HEK293 (cell line): Measurements from ENCODE around the gene AKT3.

ENCODE experiments used
- IKZF3 ChIP-seq: fragments of 450-650 bp; IDR thresholded peaks from 2 replicates; pipeline ENCODE4 v1.5.0; 2018; ENCODE audit warnings: missing biosample characterization, mild to moderate bottlenecking, missing genetic modification characterization, moderate library complexity
- REPIN1 ChIP-seq: fragments of 450-650 bp; formaldehyde crosslinking; IDR thresholded peaks from 2 replicates; pipeline ENCODE4 v1.5.1; 2017; ENCODE audit warnings: missing biosample characterization, missing genetic modification characterization, low read depth
- ZNF292 ChIP-seq: fragments of 450-650 bp; formaldehyde crosslinking; IDR thresholded peaks from 2 replicates; pipeline ENCODE4 v1.5.1; 2016; ENCODE audit warnings: low read depth, missing biosample characterization, missing genetic modification characterization, borderline replicate concordance
- TF ChIP-seq, protein P1 (sequence below): fragments of 450-650 bp; formaldehyde crosslinking; IDR thresholded peaks from 2 replicates; pipeline ENCODE4 v1.5.1; 2016; ENCODE audit warnings: missing biosample characterization, missing genetic modification characterization
- TF ChIP-seq, protein P2 (sequence below): fragments of 450-650 bp; formaldehyde crosslinking; IDR thresholded peaks from 2 replicates; pipeline ENCODE4 v1.5.1; 2016; ENCODE audit warnings: missing biosample characterization, missing genetic modification characterization
- TF ChIP-seq, protein P3 (sequence below): fragments of 450-650 bp; formaldehyde crosslinking; IDR thresholded peaks from 2 replicates; pipeline ENCODE4 v1.5.1; 2017; ENCODE audit warnings: missing biosample characterization, missing genetic modification characterization

- TF ChIP-seq, protein P1, sequence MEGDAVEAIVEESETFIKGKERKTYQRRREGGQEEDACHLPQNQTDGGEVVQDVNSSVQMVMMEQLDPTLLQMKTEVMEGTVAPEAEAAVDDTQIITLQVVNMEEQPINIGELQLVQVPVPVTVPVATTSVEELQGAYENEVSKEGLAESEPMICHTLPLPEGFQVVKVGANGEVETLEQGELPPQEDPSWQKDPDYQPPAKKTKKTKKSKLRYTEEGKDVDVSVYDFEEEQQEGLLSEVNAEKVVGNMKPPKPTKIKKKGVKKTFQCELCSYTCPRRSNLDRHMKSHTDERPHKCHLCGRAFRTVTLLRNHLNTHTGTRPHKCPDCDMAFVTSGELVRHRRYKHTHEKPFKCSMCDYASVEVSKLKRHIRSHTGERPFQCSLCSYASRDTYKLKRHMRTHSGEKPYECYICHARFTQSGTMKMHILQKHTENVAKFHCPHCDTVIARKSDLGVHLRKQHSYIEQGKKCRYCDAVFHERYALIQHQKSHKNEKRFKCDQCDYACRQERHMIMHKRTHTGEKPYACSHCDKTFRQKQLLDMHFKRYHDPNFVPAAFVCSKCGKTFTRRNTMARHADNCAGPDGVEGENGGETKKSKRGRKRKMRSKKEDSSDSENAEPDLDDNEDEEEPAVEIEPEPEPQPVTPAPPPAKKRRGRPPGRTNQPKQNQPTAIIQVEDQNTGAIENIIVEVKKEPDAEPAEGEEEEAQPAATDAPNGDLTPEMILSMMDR (tag by site-specific recombination) = no peak
- TF ChIP-seq IKZF3 = no peak
- TF ChIP-seq REPIN1 = no peak
- TF ChIP-seq, protein P2, sequence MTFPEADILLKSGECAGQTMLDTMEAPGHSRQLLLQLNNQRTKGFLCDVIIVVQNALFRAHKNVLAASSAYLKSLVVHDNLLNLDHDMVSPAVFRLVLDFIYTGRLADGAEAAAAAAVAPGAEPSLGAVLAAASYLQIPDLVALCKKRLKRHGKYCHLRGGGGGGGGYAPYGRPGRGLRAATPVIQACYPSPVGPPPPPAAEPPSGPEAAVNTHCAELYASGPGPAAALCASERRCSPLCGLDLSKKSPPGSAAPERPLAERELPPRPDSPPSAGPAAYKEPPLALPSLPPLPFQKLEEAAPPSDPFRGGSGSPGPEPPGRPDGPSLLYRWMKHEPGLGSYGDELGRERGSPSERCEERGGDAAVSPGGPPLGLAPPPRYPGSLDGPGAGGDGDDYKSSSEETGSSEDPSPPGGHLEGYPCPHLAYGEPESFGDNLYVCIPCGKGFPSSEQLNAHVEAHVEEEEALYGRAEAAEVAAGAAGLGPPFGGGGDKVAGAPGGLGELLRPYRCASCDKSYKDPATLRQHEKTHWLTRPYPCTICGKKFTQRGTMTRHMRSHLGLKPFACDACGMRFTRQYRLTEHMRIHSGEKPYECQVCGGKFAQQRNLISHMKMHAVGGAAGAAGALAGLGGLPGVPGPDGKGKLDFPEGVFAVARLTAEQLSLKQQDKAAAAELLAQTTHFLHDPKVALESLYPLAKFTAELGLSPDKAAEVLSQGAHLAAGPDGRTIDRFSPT (tag by site-specific recombination) = no peak
- TF ChIP-seq ZNF292 (tag by site-specific recombination) = no peak
- TF ChIP-seq, protein P3, sequence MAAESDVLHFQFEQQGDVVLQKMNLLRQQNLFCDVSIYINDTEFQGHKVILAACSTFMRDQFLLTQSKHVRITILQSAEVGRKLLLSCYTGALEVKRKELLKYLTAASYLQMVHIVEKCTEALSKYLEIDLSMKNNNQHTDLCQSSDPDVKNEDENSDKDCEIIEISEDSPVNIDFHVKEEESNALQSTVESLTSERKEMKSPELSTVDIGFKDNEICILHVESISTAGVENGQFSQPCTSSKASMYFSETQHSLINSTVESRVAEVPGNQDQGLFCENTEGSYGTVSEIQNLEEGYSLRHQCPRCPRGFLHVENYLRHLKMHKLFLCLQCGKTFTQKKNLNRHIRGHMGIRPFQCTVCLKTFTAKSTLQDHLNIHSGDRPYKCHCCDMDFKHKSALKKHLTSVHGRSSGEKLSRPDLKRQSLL (tag by site-specific recombination) = no peak
Measured at GRCh38 chr1:243892456-243892855, 42.4 kb upstream of the AKT3 start.
